Astrocyte of the cerebellum (primary cell): ENCODE results near the gene DPYSL5.
A peak's percentile ranks its signal among the peaks of the same experiment; 100 is the strongest.

Source experiments
- DNase-seq: peaks from one replicate; pipeline ENCODE4 v3.0.0-alpha.2; 2011; ENCODE audit warnings: low read depth
- H3K4me3 ChIP-seq: 2 replicates; pipeline ENCODE4 v1.5.1; 2011; ENCODE audit warnings: mild to moderate bottlenecking, low read depth, low read length, moderate library complexity
- in situ Hi-C: cut with HindIII; loops from 2 replicates; pipeline ENCODE4 v1.10.0; 2017; ENCODE audit warnings: low sequenced_read_pairs
- TF ChIP-seq, protein P1 (sequence below): IDR thresholded peaks from 2 replicates; pipeline ENCODE4 v1.5.1; 2012; ENCODE audit warnings: low read length, low read depth, moderate library complexity, mild to moderate bottlenecking; ENCODE audit errors: missing control alignments

Gene DPYSL5

GRCh38 chr2:26845021-26845420, 2.9 kb upstream of the DPYSL5 start:
- TF ChIP-seq, protein P1, sequence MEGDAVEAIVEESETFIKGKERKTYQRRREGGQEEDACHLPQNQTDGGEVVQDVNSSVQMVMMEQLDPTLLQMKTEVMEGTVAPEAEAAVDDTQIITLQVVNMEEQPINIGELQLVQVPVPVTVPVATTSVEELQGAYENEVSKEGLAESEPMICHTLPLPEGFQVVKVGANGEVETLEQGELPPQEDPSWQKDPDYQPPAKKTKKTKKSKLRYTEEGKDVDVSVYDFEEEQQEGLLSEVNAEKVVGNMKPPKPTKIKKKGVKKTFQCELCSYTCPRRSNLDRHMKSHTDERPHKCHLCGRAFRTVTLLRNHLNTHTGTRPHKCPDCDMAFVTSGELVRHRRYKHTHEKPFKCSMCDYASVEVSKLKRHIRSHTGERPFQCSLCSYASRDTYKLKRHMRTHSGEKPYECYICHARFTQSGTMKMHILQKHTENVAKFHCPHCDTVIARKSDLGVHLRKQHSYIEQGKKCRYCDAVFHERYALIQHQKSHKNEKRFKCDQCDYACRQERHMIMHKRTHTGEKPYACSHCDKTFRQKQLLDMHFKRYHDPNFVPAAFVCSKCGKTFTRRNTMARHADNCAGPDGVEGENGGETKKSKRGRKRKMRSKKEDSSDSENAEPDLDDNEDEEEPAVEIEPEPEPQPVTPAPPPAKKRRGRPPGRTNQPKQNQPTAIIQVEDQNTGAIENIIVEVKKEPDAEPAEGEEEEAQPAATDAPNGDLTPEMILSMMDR, result no peak
- DNase-seq, result no peak

GRCh38 chr2:26846334-26847306, 1.3 kb upstream of the DPYSL5 start:
- peak; percentile 44 for DNase-seq
- TF ChIP-seq, protein P1, result peak; percentile 76
- H3K4me3 ChIP-seq, result no peak overlapping the region
- in situ Hi-C loops, result no loop called here

More at GRCh38 chr2:26845021-26845420, 2.9 kb upstream of the DPYSL5 start:
- in situ Hi-C loops, result no loop called here
- H3K4me3 ChIP-seq, result no peak overlapping the region

DNA sequence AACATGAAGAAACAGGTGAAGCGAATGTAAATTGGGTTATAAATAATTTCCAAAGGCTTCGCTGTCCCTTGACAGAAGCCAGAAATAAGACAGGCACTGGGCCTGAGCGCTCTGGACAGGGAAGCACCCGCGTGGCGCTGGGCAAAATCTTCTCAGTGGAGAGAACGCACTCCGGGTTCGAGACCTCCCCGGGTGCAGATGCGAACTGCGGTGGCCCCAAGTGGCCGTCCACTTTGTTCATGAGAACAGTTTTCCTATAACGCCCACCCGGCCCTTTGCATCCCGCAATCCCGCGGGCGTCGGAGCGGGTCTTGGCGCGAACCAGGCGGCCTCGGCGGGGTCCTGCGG, 651 bp upstream of the DPYSL5 start:
- in situ Hi-C loops, result no loop called here
- TF ChIP-seq, protein P1, result no peak
- peak overlapping the region; percentile 32 for H3K4me3 ChIP-seq
- no peak for DNase-seq

DNA sequence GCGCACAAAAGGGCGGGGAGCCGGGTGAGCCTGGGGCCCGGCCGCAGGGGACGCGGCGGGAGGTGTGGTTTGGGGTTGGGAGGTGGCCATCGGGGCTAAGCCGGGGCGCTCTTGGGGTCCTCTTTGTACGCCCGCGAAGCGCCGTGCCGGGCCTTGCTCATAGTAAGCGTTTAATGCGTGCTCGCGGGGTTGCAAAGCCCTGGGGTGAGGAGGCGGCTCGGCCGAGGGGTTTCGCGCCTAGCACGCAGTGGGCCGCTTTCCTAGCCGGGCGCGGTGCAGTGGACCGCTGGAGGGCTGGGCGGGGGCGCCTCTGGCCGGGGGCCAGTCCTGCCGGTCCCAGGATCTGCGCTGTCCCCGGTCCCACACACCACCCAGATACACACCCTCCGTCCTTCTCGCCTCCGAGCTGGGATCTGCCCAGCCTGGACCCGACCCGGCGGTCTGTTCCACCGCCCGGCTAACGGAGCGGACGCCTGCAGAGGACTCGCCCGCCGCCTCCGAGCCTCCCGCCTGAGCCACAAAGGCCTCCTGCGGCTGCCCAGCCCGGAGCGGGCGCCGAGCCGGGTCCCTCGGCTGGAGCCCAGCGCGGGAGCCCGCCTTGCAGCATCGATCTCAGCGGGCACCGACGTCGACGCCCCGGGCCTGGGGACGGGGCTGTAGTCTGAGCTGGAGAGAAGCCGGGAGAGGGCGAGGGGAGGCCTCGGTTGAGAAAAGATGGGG, 564 bp downstream of the DPYSL5 start:
- in situ Hi-C loops, result no loop called here
- TF ChIP-seq, protein P1, result no peak
- no peak for DNase-seq
- H3K4me3 ChIP-seq, result peak overlapping the region; percentile 32

DNA sequence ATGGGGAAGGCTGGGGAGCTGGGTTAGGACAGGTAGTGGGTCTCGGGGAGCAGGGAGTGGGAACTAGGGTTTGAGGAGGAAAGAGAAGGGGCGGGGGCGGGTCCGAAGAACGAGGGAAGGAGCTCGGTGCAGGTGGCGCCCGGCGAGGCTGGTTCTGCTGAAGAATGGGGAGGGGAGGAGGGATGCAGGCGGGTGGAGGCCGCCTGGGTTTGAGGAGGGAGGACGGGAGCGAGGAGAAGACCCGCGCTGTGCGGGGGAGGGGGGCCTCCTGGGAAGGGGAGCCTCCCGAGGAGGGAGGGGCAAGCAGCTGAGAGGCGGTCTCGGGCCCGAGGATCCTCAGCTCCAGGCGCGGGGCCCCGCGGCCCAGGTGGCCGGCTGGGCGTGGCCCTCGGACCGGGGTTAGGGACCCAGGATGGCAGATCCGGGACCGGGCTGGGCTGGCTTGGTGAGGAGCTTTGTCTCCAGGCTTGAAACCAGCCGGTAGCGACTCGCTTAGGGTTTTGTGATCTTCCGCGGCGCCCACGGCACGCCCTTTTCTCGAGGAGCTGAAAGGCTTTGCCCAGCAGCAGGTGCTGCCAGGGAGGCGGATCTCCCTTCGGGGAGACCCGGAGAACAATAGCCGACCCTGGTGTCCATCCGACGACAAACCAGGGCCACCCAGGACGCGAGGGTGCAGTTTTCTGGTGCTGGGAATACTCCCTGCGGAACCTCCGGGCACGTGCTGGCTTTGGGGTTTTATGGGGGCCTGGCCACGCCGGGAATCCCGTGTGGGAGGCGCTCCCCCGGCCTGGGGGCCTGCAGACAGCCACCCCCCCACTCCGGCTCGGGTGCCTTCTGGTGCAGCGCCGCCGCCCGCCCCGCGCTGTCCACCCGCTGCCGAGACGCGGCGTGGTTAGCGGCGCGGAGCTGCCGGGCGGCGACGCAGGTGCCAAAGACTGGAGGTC, 1.4 kb downstream of the DPYSL5 start:
- in situ Hi-C loops, result no loop called here
- TF ChIP-seq, protein P1, result no peak
- H3K4me3 ChIP-seq, result no peak overlapping the region
- DNase-seq, result no peak

GRCh38 chr2:26850000-26850431, 2.1 kb downstream of the DPYSL5 start:
- TF ChIP-seq, protein P1, result no peak
- no peak for DNase-seq
- in situ Hi-C loops, result no loop called here
- no peak overlapping the region for H3K4me3 ChIP-seq
